ENCODE results near the gene GREB1.

The GREB1 gene

DNA sequence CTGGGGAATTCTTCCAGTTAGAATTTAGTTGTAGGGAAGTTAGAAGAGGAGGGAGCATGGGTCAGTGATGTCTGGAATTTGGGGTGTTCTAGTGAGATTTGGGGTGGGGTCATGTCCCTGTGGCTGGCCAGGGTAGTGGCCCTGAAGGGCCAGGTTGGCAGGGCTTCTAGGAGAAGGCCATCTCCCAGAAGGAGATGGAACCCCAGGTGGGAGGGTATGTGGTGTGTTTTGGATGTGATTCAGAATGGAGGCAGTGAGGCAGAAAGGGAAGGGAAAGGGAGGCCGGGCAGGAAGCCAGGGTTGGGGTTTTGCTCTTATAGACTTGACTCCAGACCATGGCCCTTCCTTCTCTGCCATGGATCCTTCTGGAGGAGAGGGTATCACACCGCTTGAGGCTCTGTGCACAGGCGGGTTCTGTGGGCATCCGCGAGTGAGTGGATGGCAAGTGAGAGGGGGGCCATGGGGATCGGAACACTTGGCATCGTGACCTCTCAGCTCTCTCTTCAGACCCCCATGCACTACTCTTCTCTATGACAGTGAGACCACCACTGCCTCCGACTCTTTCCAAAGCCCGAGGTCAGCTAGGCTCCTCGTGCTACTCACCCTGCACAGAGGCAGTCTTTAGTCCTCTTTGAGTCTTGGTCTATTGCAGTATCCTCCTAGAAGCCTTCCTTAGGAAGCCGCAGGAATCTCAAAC lies 7.3 kb downstream of the GREB1 start:
- no peak for DNase-seq

- no peak for DNase-seq
These were observed 7.9 kb downstream of the GREB1 start for GRCh38 chr2:11541693-11542274.

DNA sequence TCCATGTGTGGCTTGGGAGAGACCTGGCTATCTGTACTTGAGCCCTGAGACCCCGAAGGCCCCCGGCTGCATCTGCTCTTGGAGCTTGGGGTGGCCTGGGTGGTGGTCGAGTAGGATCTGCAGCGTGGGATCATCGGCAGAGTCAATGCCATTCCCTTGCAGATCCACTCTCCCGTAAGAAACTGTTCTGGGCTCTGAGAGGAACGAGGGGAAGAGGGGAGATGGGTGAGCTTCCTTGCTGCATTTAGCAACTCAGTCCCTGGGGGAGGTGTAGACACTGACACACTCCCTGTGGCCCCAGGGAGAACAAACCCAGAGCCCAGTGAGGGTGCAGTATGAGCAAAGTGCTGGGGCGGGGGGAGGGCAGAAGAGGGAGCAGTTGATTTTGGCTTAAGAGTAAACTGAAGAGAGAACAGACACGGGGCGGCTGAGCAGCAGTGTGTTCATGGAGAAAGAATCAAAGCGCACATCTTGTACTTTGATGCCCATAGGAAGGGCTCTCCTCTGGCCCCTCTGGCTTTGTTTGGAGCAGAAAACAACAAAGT lies 8.5 kb downstream of the GREB1 start:
- DNase-seq, result no peak

DNA sequence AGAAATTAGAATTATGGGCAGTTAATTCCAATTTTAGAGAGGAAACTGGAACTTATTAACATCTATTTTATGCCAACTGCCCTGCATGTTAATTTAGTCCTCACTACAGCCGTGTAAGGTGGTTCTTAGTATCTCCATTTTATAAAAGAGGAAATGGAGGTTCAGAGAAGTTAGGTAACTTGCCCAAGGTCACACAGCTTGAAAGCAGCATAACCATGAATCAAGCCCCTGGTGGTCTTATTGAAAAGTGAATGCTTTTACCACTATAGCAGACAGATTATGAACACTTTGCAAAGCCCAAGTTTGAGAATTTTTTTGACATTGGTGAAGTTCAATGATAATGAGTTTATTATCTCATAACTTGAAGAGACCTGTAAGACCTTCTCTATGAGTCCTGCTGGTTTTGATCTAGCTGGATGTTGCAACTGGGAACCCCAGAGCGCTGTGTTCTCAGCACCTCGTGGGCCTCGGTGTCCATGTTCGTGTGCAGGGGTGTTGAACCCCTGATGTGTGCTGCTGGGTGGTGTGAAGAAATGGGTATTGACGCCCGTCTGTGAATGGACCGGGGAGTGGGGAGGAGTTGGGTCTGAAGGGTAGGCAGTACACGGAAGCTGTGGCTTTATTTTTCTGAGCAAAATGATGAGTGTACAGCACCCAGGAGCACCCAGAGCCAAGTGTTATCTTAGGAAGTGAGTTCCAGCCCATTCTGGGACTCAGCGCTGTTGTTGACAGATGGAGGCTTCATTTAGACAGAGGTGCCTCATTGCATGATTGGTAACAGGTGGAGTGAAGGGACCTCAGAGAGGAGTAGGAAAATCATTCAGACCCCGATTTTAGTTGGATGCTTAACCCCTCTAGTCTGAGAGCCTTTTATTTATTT lies 9.7 kb downstream of the GREB1 start:
- no peak for DNase-seq

DNA sequence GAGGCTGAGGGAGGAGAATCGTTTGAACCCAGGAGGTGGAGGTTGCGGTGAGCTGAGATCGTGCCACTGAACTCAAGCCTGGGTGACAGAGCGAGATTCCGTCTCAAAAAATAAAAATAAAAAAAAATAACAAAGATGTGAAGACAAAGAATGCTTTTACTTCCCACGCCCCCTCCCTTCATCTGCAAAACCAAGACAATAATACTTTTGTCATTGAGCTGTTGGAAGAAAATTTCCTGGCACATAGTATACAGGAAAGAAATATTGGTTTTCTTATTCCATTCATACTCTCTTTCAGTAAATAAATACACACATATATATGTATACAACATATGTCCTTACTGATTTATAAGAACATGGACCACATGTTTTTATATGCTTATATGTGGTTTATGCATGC lies 12.2 kb downstream of the GREB1 start:
- no peak for DNase-seq

GRCh38 chr2:11547912-11548497 lies 14.2 kb downstream of the GREB1 start:
- no peak for DNase-seq

GRCh38 chr2:11550302-11550701 lies 16.5 kb downstream of the GREB1 start:
- no peak for DNase-seq

GRCh38 chr2:11550901-11551568 lies 17.2 kb downstream of the GREB1 start:
- no peak for DNase-seq

GRCh38 chr2:11551569-11552259 lies 17.9 kb downstream of the GREB1 start:
- DNase-seq, result no peak

GRCh38 chr2:11552260-11552638 lies 18.4 kb downstream of the GREB1 start:
- DNase-seq, result no peak

GRCh38 chr2:11553661-11554398 lies 20.0 kb downstream of the GREB1 start:
- DNase-seq, result no peak

DNA sequence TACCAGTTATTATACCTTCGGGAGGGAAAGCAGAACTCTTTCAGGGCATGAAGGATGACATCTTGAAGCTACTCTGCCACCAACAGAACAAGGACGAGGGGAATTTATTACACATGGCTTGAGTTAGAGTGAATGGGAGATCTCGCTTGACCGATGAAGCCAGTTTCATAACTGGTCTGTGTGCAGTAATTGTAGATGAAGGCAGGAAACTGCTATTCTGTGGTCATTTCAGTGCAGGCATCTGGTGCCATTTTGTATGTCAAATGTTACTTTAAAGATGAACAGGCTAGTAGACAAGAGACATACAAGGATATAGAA lies 20.5 kb downstream of the GREB1 start:
- DNase-seq, result no peak

DNA sequence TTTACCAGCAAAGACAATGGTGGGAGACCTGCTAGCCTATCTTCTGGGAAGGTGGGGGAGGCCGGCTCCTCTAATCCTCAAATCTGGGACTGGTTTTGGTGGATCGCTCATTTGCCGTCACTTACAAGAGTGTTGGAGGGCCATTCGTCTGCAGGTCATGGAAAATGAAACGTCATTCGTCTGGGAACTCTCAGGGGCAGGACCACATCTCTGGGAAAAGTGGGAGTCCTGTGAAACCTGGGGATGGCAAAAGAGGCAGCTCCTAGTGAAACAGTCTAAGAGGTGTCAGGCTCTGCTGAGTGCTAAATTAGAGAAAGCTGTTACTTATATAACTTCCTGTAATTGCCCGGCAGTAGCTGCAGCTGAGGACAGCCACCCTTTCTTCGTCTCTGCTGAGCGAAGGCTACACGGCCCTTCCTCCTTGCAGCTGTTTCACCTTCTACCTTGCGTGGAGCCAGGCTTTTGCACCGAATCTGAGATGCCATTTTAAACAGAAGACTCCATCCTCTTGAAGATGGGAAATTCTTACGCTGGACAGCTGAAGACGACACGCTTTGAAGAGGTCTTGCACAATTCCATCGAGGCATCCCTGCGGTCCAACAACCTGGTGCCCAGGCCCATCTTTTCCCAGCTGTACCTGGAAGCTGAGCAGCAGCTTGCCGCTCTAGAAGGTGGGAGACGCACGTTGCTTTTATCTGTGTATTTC lies 22.4 kb downstream of the GREB1 start:
- no peak for DNase-seq

DNA sequence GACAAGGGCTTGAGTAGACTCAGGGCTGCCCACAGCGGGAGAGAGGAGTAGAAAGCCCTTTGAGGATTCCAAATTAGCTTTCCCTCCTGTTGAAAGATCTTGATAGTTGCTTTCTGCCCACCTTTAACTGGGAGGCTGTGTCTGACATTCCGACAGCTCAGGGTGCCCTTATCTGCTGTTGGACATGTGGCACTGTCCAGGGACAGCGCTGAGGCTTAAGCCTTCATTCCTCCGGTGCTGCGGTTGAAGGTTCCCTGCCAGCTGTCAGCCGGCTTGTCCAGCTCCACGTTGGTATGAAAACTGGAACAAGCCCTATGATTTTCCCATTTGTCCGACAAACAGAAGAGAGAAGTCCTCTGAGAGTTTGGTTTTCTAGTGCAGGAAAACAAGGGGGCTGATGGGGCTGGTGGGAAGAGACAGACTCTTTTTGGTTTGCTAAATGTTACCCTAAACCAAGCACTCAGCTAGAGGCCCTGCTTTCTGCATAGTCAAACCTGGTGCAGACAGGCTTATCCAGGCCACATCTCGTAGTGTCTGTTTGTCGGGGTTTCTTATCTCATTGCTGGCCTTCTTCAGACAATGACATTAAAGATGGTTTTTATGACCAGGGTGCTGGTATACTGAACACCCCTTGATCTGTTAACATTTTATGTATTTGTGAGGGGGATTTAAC lies 24.5 kb downstream of the GREB1 start:
- DNase-seq, result no peak

GRCh38 chr2:11559066-11559785 lies 25.4 kb downstream of the GREB1 start:
- DNase-seq, result no peak

- DNase-seq, result no peak
These were observed 25.9 kb downstream of the GREB1 start for GRCh38 chr2:11559786-11560155.

- DNase-seq, result no peak
These were observed 27.0 kb downstream of the GREB1 start for GRCh38 chr2:11560806-11561205.

GRCh38 chr2:11562011-11562410 lies 28.2 kb downstream of the GREB1 start:
- no peak for DNase-seq

DNA sequence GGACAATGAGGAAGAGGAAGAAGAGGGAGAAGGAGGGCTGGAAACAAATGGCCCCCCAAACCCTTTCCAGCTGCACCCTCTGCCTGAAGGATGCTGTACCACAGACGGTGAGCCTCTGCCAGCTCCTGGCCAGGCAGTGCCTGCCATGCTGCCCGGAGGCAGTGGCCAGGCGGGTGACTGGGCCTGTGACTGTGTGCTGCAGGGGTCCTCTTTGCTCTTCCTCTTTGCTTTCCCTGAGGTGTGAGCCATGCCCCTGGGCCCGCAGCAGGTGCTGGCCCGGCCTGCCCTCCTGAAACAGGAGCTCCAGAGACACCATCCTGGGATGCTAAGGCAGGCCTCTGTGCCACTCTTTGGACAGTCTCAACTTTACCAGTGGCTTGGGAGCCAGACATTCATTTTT lies 28.6 kb downstream of the GREB1 start:
- DNase-seq, result no peak
